OCI-LY3 (cell line): ENCODE results near the gene FKBP7.

ENCODE experiments used
- H2AFZ ChIP-seq: fragments of 200-600, 300-600 bp; shearing (Covaris generic); 2 replicates; pipeline ENCODE4 v1.6.0; 2014; ENCODE audit warnings: antibody characterized with exemption, low read depth, low read length
- H3K27ac ChIP-seq: fragments of 200-600, 300-600 bp; sonication (generic); 2 replicates; pipeline ENCODE4 v1.5.1; 2014; ENCODE audit warnings: mild to moderate bottlenecking, low read length, moderate library complexity, mixed read lengths
- H3K27me3 ChIP-seq: fragments of 200-600, 300-600 bp; sonication (generic); 2 replicates; pipeline ENCODE4 v1.6.1; 2014; ENCODE audit warnings: low read depth, low read length, mixed read lengths
- H3K36me3 ChIP-seq: fragments of 200-600, 300-600 bp; sonication (generic); replicated peaks from 2 replicates; pipeline ENCODE3; 2014; ENCODE audit warnings: low read depth, low read length, mixed read lengths
- H3K4me1 ChIP-seq: fragments of 300-600, 200-600 bp; sonication (generic); 2 replicates; pipeline ENCODE4 v1.6.1; 2014; ENCODE audit warnings: low read length, mixed read lengths
- H3K4me2 ChIP-seq: fragments of 200-600, 300-600 bp; sonication (generic); 2 replicates; pipeline ENCODE4 v1.6.1; 2014; ENCODE audit warnings: low read length, mixed read lengths
- H3K4me3 ChIP-seq: fragments of 300-600, 200-600 bp; sonication (generic); 2 replicates; pipeline ENCODE4 v1.5.1; 2014; ENCODE audit warnings: antibody characterized with exemption, mild to moderate bottlenecking, low read length, moderate library complexity
- H3K79me2 ChIP-seq: fragments of 300-600, 200-600 bp; shearing (Covaris generic); 2 replicates; pipeline ENCODE4 v1.6.1; 2014; ENCODE audit warnings: mild to moderate bottlenecking, low read length, mixed read lengths
- H3K9ac ChIP-seq: fragments of 300-600, 200-600 bp; shearing (Covaris generic); 2 replicates; pipeline ENCODE4 v1.6.0; 2014; ENCODE audit warnings: mild to moderate bottlenecking, low read length, moderate library complexity
- H3K9me3 ChIP-seq: fragments of 200-600, 300-600 bp; shearing (Covaris generic); 2 replicates; pipeline ENCODE4 v1.6.1; 2014; ENCODE audit warnings: low read length, mixed read lengths; ENCODE audit not compliant: insufficient read depth
- H4K20me1 ChIP-seq: fragments of 200-600, 300-600 bp; sonication (generic); 2 replicates; pipeline ENCODE4 v1.6.1; 2016; ENCODE audit warnings: low read length, mixed read lengths; ENCODE audit not compliant: insufficient read depth
- EZH2phosphoT487 ChIP-seq: fragments of 200-600 bp; shearing (Covaris generic); IDR thresholded peaks from 2 replicates; pipeline ENCODE4 v1.6.1; 2018; ENCODE audit warnings: antibody characterized with exemption, mixed run types, low read depth
- TF ChIP-seq, protein P1 (sequence below): fragments of 200-600, 300-600 bp; sonication (generic); IDR thresholded peaks from 2 replicates; pipeline ENCODE4 v1.5.1; 2014; ENCODE audit warnings: antibody characterized with exemption, low read length, low read depth

Gene FKBP7

DNA sequence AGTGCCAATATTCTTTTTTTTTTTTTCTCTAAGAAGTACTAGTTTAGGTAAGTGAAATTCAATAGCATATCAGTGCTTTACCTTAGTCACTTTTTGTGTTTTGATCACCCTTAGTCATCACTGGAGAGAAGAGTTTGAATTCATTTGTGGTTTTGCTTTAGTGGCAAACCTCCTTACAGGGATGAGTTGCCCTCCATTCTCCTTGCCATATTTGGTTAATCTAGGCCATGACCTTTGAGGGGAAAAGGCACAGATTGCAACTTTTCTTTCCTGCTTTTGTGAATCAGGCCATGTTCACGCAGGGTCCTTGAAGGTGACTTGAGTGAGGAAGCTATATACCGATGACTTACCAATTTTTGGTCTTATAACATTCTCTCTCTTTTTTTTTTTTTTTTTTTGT lies 36.3 kb upstream of the FKBP7 start:
- Histone ChIP-seq H4K20me1 (no peaks in the 10 kb centered on the region), H3K9me3 (no peaks in the 10 kb centered on the region), H3K9ac (peak overlapping the region; percentile 8; the same call in 1 of the 2 replicates), H3K4me3 (peak overlapping the region; percentile 39), H3K4me1 (peaks cover 46% of the 10 kb centered on the region), H3K27me3 (no peaks in the 10 kb centered on the region), H2AFZ (no peak overlapping the region), H3K4me2 (peak overlapping the region; percentile 63), H3K27ac (peak overlapping the region; percentile 74), H3K36me3 (peaks cover 2% of the 10 kb centered on the region), H3K79me2 (no peaks in the 10 kb centered on the region)
- TF ChIP-seq EZH2phosphoT487, result no peak
- TF ChIP-seq, protein P1, sequence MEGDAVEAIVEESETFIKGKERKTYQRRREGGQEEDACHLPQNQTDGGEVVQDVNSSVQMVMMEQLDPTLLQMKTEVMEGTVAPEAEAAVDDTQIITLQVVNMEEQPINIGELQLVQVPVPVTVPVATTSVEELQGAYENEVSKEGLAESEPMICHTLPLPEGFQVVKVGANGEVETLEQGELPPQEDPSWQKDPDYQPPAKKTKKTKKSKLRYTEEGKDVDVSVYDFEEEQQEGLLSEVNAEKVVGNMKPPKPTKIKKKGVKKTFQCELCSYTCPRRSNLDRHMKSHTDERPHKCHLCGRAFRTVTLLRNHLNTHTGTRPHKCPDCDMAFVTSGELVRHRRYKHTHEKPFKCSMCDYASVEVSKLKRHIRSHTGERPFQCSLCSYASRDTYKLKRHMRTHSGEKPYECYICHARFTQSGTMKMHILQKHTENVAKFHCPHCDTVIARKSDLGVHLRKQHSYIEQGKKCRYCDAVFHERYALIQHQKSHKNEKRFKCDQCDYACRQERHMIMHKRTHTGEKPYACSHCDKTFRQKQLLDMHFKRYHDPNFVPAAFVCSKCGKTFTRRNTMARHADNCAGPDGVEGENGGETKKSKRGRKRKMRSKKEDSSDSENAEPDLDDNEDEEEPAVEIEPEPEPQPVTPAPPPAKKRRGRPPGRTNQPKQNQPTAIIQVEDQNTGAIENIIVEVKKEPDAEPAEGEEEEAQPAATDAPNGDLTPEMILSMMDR, result no peak

DNA sequence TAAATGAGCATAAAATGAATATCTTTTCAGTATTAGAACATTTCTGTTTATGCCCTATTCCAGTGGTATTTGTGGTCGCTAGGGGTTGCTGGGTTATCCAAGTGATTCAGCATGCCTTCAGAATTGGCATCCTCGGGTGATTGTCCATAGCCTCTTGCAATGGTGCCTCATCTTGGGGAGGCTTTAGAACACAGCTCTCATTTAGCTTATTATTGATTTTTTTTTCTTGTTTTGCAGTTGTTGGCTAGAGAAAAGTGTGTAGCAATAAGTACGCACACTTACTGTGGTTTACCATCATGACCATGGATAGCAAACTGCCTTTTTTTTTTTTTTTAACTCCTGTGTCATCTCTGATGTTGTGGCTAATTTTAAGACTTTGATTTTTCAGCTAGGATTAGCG lies 35.5 kb upstream of the FKBP7 start:
- no peak overlapping the region for H3K4me3 ChIP-seq
- H3K27ac ChIP-seq, result no peak overlapping the region
- peaks cover 46% of the 10 kb centered on the region for H3K4me1 ChIP-seq
- no peaks in the 10 kb centered on the region for H3K9me3 ChIP-seq
- no peak overlapping the region for H3K9ac ChIP-seq
- no peak overlapping the region for H2AFZ ChIP-seq
- H3K79me2 ChIP-seq, result no peaks in the 10 kb centered on the region
- peak overlapping the region; percentile 63 for H3K4me2 ChIP-seq
- peaks cover 2% of the 10 kb centered on the region for H3K36me3 ChIP-seq
- H4K20me1 ChIP-seq, result no peaks in the 10 kb centered on the region
- TF ChIP-seq EZH2phosphoT487, result no peak
- TF ChIP-seq, protein P1, result no peak
- H3K27me3 ChIP-seq, result no peaks in the 10 kb centered on the region

DNA sequence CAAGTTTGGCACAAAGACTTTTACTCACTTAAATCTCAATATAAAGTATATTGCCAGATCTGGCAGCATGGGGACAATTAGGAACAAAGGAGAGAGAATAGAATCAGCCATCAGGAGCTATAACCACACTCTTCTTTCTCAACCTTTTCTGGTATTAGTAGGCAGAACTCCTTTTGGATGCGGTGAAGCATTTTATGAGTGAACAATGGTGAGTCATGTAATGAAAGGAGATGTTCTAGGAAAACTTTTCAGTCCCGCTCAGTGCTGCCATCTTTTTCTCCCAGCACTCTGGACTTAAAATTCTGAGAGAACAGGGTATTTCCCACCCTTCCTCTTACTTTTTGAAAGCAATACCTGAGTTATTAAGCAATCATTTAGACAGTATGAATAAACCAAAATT lies 34.1 kb upstream of the FKBP7 start:
- Histone ChIP-seq H3K9me3 (no peaks in the 10 kb centered on the region), H2AFZ (no peak overlapping the region), H3K9ac (no peak overlapping the region), H4K20me1 (no peaks in the 10 kb centered on the region), H3K27ac (no peak overlapping the region), H3K36me3 (peaks cover 2% of the 10 kb centered on the region), H3K79me2 (no peaks in the 10 kb centered on the region), H3K4me1 (peaks cover 53% of the 10 kb centered on the region), H3K4me3 (no peak overlapping the region), H3K4me2 (no peak overlapping the region), H3K27me3 (no peaks in the 10 kb centered on the region)
- TF ChIP-seq EZH2phosphoT487, result no peak

DNA sequence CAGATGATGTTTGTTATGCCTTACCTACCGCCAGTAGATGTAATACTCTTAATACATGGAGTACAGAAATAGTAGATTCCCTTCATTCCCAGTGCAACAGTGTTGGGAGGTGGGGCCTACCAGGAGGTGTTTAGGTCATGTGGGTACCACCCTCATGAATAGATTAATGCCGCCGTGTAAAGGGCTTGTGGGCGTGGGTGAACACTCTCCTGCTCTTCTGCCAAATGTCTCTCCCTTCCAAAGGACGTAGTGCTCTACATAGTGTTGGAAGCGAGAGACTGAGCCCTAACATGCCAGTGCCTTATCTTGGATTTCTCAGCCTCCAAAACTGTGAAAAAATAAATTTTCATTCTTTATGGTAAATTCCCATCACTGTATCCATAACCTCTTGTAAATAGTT lies 32.0 kb upstream of the FKBP7 start:
- peaks cover 41% of the 10 kb centered on the region for H3K4me1 ChIP-seq
- no peaks in the 10 kb centered on the region for H3K79me2 ChIP-seq
- TF ChIP-seq, protein P1, result no peak
- no peak for TF ChIP-seq EZH2phosphoT487
- no peaks in the 10 kb centered on the region for H3K27me3 ChIP-seq
- no peak overlapping the region for H3K9ac ChIP-seq
- H3K4me2 ChIP-seq, result no peak overlapping the region
- H2AFZ ChIP-seq, result no peak overlapping the region
- no peaks in the 10 kb centered on the region for H4K20me1 ChIP-seq
- no peaks in the 10 kb centered on the region for H3K9me3 ChIP-seq
- H3K36me3 ChIP-seq, result peaks cover 2% of the 10 kb centered on the region
- H3K4me3 ChIP-seq, result no peak overlapping the region
- no peak overlapping the region for H3K27ac ChIP-seq

DNA sequence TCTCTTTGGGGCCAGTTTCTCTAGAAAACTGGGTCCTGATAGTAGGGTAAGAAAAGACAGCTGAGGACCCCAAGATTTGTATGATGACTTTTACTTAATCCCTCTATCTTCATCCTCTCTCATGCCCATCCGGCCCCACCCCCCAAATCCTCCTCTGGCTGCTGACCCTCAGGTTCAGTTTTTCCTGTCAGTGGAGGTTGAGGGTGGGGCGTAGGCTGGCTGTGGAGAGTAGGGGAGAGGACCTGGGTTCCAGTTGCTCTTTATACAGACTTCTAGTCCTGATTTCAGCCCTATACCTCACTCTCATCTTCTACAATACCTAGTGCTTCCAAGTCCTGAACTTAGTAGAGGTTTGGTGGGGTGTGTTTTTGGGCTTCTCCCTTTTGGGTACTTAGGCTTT lies 30.2 kb upstream of the FKBP7 start:
- no peak overlapping the region for H3K4me2 ChIP-seq
- TF ChIP-seq, protein P1, result no peak
- no peak for TF ChIP-seq EZH2phosphoT487

More for the DNA sequence above, 30.2 kb upstream of the FKBP7 start:
- peaks cover 2% of the 10 kb centered on the region for H3K36me3 ChIP-seq
- no peak overlapping the region for H3K9ac ChIP-seq
- no peaks in the 10 kb centered on the region for H3K9me3 ChIP-seq
- H3K4me3 ChIP-seq, result no peak overlapping the region
- H4K20me1 ChIP-seq, result no peaks in the 10 kb centered on the region
- H3K4me1 ChIP-seq, result peaks cover 24% of the 10 kb centered on the region
- H3K79me2 ChIP-seq, result no peaks in the 10 kb centered on the region
- H3K27ac ChIP-seq, result no peak overlapping the region
- no peak overlapping the region for H2AFZ ChIP-seq
- H3K27me3 ChIP-seq, result no peaks in the 10 kb centered on the region
